COR-L47 (cell line): ENCODE data around the gene GDF7.
"Not testable (repeated sequence)": the region's sequence is repeated elsewhere in the genome, so short reads cannot be mapped to it uniquely, and the experiment has no call there.

Experiments
- DNase-seq: peaks from one replicate; lab custom pipeline; 2025; lab: John Stamatoyannopoulos, UW

GDF7 gene

GRCh38 chr2:20698916-20699613 lies 32.1 kb downstream of the GDF7 start:
- DNase-seq = no peak

- no peak for DNase-seq
Measured at GRCh38 chr2:20702563-20702962, 35.6 kb downstream of the GDF7 start.

GRCh38 chr2:20704886-20705285 lies 37.9 kb downstream of the GDF7 start:
- no peak for DNase-seq

GRCh38 chr2:20706217-20706616 lies 39.3 kb downstream of the GDF7 start:
- no peak for DNase-seq

- DNase-seq = no peak
Measured at GRCh38 chr2:20706786-20707185, 39.8 kb downstream of the GDF7 start.

- DNase-seq = no peak
Measured at GRCh38 chr2:20707601-20708000, 40.7 kb downstream of the GDF7 start.

GRCh38 chr2:20711641-20712040 lies 44.7 kb downstream of the GDF7 start:
- not testable (repeated sequence) for DNase-seq

GRCh38 chr2:20713585-20713984 lies 46.6 kb downstream of the GDF7 start:
- not testable (repeated sequence) for DNase-seq

GRCh38 chr2:20714412-20714811 lies 47.5 kb downstream of the GDF7 start:
- DNase-seq = not testable (repeated sequence)

- DNase-seq = not testable (repeated sequence)
Measured at GRCh38 chr2:20716164-20716563, 49.2 kb downstream of the GDF7 start.

GRCh38 chr2:20717641-20718040 lies 50.7 kb downstream of the GDF7 start:
- no peak for DNase-seq

GRCh38 chr2:20722592-20723240 lies 55.8 kb downstream of the GDF7 start:
- no peak for DNase-seq

- no peak for DNase-seq
Measured at GRCh38 chr2:20723543-20723942, 56.6 kb downstream of the GDF7 start.

- no peak for DNase-seq
Measured at GRCh38 chr2:20724500-20725053, 57.6 kb downstream of the GDF7 start.

GRCh38 chr2:20725782-20726181 lies 58.8 kb downstream of the GDF7 start:
- DNase-seq = no peak

- no peak for DNase-seq
Measured at GRCh38 chr2:20726913-20727312, 60.0 kb downstream of the GDF7 start.

GRCh38 chr2:20728114-20728758 lies 61.3 kb downstream of the GDF7 start:
- no peak for DNase-seq
